ENCODE data around the gene CTR9.

The CTR9 gene

DNA sequence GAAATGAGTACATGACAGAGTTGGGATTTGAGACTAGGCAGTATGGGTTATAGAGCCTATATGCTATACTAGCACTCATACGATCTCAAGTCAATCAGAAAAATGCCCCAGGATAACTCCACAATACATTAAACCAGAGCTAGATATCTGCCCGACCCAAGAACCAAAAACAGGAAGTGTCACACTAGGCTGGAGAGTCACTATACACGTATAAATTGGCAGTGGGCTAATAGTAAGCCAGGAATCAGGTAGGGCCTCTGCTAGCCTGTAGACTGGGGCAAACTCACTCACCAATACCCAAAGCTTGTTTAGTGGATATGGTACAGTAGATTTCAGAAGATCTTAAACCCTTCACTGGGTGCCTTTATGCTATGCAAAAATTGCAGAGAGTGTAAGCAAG is 73.8 kb downstream of the CTR9 start:
- Histone ChIP-seq H3K4me1 (ENCODE audit: control insufficient read depth in 1 of 2, insufficient read depth in 2 of 2, low read length in 2 of 2) (peaks cover 0 to 3% of the 10 kb centered on the region in 2 donors), H3K36me3 (ENCODE audit: control insufficient read depth in 1 of 2, insufficient read depth in 2 of 2, low read length in 2 of 2) (no peaks in the 10 kb centered on the region), H3K27ac (ENCODE audit: low read length) (no peak overlapping the region), H3K4me3 (ENCODE audit: low read depth in 1 of 2, low read length in 2 of 2) (no peak overlapping the region), H3K9me3 (ENCODE audit: control insufficient read depth in 1 of 2, low read length in 2 of 2) (no peaks in the 10 kb centered on the region), H3K27me3 (ENCODE audit: low read depth, low read length) (no peaks in the 10 kb centered on the region)

GRCh38 chr11:10828402-10828801 is 77.4 kb downstream of the CTR9 start:
- Histone ChIP-seq H3K27me3 (ENCODE audit: low read depth, low read length) (no peaks in the 10 kb centered on the region), H3K4me1 (ENCODE audit: control insufficient read depth in 1 of 2, insufficient read depth in 2 of 2, low read length in 2 of 2) (no peaks in the 10 kb centered on the region), H3K27ac (ENCODE audit: low read length) (no peak overlapping the region), H3K36me3 (ENCODE audit: control insufficient read depth in 1 of 2, insufficient read depth in 2 of 2, low read length in 2 of 2) (no peaks in the 10 kb centered on the region), H3K9me3 (ENCODE audit: control insufficient read depth in 1 of 2, low read length in 2 of 2) (no peaks in the 10 kb centered on the region), H3K4me3 (ENCODE audit: low read depth in 1 of 2, low read length in 2 of 2) (no peak overlapping the region)

DNA sequence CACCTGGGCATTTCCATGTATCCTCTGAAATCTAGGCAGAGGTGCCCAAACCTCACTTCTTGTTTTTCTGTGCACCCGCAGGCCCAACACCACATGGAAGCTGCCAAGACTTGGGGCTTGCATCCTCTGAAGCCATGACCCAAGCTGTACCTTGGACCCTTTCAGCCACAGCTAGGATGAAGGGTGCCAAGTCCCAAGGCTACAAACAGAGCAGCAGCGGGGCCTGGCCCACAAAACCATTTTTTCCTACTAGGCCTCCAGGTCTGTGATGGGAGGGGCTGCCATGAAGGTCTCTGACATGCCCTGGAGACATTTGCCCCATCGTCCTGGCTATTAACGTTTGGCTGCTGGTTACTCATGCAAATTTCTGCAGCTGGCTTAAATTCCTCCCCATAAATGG is 78.1 kb downstream of the CTR9 start:
- Histone ChIP-seq H3K4me3 (ENCODE audit: low read depth in 1 of 2, low read length in 2 of 2) (no peak overlapping the region), H3K27ac (ENCODE audit: low read length) (no peak overlapping the region), H3K4me1 (ENCODE audit: control insufficient read depth in 1 of 2, insufficient read depth in 2 of 2, low read length in 2 of 2) (no peaks in the 10 kb centered on the region), H3K9me3 (ENCODE audit: control insufficient read depth in 1 of 2, low read length in 2 of 2) (no peaks in the 10 kb centered on the region), H3K36me3 (ENCODE audit: control insufficient read depth in 1 of 2, insufficient read depth in 2 of 2, low read length in 2 of 2) (no peaks in the 10 kb centered on the region), H3K27me3 (ENCODE audit: low read depth, low read length) (no peaks in the 10 kb centered on the region)
